ENCODE data around the gene TBC1D22A. TPM values are rescaled to one million over a fixed set of nuclear protein-coding genes. Genes with fewer than 3 reads are reported as not detected.
A peak's percentile ranks its signal among the peaks of the same experiment; 100 is the strongest.

TBC1D22A gene
- total RNA-seq, 2 donors from 2014 or later = 21.5 to 23.1 TPM

- Histone ChIP-seq H3K27me3 (no peaks in the 10 kb centered on the region), H3K4me1 (peaks cover 38% of the 10 kb centered on the region), H3K4me3 (no peak overlapping the region), H3K27ac (peak overlapping the region in 3 of 4 donors; percentile 13 to 50 (median 34)), H3K9me3 (no peaks in the 10 kb centered on the region), H3K36me3 (replicated peaks in 1 of 2; ENCODE audit: insufficient read depth in 1 of 2, low read depth in 2 of 2) (no peaks in the 10 kb centered on the region)
- ATAC-seq = no peak
- TF ChIP-seq CTCF (IDR thresholded peaks at IDR 0.05) (no peak), POLR2A (IDR thresholded peaks at IDR 0.05) (no peak)
- no peak for DNase-seq
- intact Hi-C loops (cut with DNase I) = no loop called here
- WGBS, 2 donors = 57 to 67% methylated on average over 1 of the region's 1 CpG
Measured at GRCh38 chr22:46758121-46758520, 4.3 kb upstream of the TBC1D22A start.

GRCh38 chr22:46758867-46759290 is 3.6 kb upstream of the TBC1D22A start:
- 18% methylated on average over 6 of the region's 6 CpGs for WGBS, 2 donors
- peak; percentile 43 for ATAC-seq
- Histone ChIP-seq H3K36me3 (replicated peaks in 1 of 2; ENCODE audit: insufficient read depth in 1 of 2, low read depth in 2 of 2) (no peaks in the 10 kb centered on the region), H3K4me3 (no peak overlapping the region), H3K9me3 (no peaks in the 10 kb centered on the region), H3K4me1 (peaks cover 38% of the 10 kb centered on the region), H3K27me3 (no peaks in the 10 kb centered on the region), H3K27ac (peak overlapping the region; percentile 33 to 50 (median 44))
- intact Hi-C loops (cut with DNase I) = no loop called here
- DNase-seq = peak; percentile 69 to 77 (median 76)
- TF ChIP-seq CTCF (IDR thresholded peaks at IDR 0.05) (peak; percentile 52 to 82 (median 74)), POLR2A (IDR thresholded peaks at IDR 0.05) (no peak)

- Histone ChIP-seq H3K27me3 (no peaks in the 10 kb centered on the region), H3K27ac (peak overlapping the region in 1 of 4 donors; percentile 85), H3K4me3 (no peak overlapping the region), H3K36me3 (replicated peaks in 1 of 2; ENCODE audit: insufficient read depth in 1 of 2, low read depth in 2 of 2) (no peaks in the 10 kb centered on the region), H3K9me3 (no peaks in the 10 kb centered on the region), H3K4me1 (peaks cover 43% of the 10 kb centered on the region)
- intact Hi-C loops (cut with DNase I) = no loop called here
- TF ChIP-seq POLR2A (IDR thresholded peaks at IDR 0.05) = no peak
- no peak for TF ChIP-seq CTCF (IDR thresholded peaks at IDR 0.05)
- no peak for DNase-seq
- WGBS, 2 donors = 78 to 84% methylated on average over 6 of the region's 6 CpGs
- no peak for ATAC-seq
Measured at GRCh38 chr22:46761017-46761416, 1.4 kb upstream of the TBC1D22A start.

GRCh38 chr22:46761539-46762237 is 762 bp upstream of the TBC1D22A start:
- DNase-seq = peak in 1 of 4 donors; percentile 2
- no peaks in the 10 kb centered on the region for H3K27me3 ChIP-seq
- TF ChIP-seq POLR2A (IDR thresholded peaks at IDR 0.05) (no peak), CTCF (IDR thresholded peaks at IDR 0.05) (no peak)
- H3K36me3 ChIP-seq (replicated peaks in 1 of 2; ENCODE audit: insufficient read depth in 1 of 2, low read depth in 2 of 2) = no peaks in the 10 kb centered on the region
- intact Hi-C loops (cut with DNase I) = no loop called here
- H3K27ac ChIP-seq = peak overlapping the region; percentile 85 to 96 (median 94)
- H3K9me3 ChIP-seq = no peaks in the 10 kb centered on the region
- H3K4me1 ChIP-seq = peaks cover 43% of the 10 kb centered on the region
- no peak for ATAC-seq
- H3K4me3 ChIP-seq = peak overlapping the region; percentile 72 to 75
- 3 to 6% methylated on average over 17 of the region's 17 CpGs for WGBS, 2 donors
